ENCODE data around the gene ABTB2. TPM values are rescaled to one million over a fixed set of nuclear protein-coding genes. Genes with fewer than 3 reads are reported as not detected.
A peak's percentile ranks its signal among the peaks of the same experiment; 100 is the strongest.

The ABTB2 gene
- total RNA-seq, 1 experiment from 2014 or later, result 3.1 TPM

GRCh38 chr11:34239465-34240149 is 118.2 kb downstream of the ABTB2 start:
- H3K27me3 Mint-ChIP-seq (ENCODE audit: insufficient read depth, unreplicated experiment), result no peaks in the 10 kb centered on the region
- H3K27ac Mint-ChIP-seq (ENCODE audit: low read depth, unreplicated experiment), result no peak overlapping the region
- H3K4me1 Mint-ChIP-seq (ENCODE audit: insufficient read depth, unreplicated experiment), result peaks cover 21% of the 10 kb centered on the region
- peaks cover 6% of the 10 kb centered on the region for H3K36me3 Mint-ChIP-seq (ENCODE audit: insufficient read depth, unreplicated experiment)
- H3K4me3 Mint-ChIP-seq (ENCODE audit: unreplicated experiment), result no peak overlapping the region
- intact Hi-C loops (cut with micrococcal nuclease), result no loop called here
- ChIA-PET POLR2A (interaction anchor here (0.7 to 1.4 kb wide), 3 partner anchors 10 to 25 kb away, joined by 3 to 5 read pairs (median 4); no protein-coding TSS in a partner anchor), CTCF (interaction anchor here (1.1 kb wide), 1 partner anchor 9 kb away, joined by 4 read pairs; no protein-coding TSS in a partner anchor)
- no peak for DNase-seq (ENCODE audit: unreplicated experiment)
- peaks cover 8% of the 10 kb centered on the region for H3K9me3 Mint-ChIP-seq (ENCODE audit: unreplicated experiment)
- TF ChIP-seq, protein P1, sequence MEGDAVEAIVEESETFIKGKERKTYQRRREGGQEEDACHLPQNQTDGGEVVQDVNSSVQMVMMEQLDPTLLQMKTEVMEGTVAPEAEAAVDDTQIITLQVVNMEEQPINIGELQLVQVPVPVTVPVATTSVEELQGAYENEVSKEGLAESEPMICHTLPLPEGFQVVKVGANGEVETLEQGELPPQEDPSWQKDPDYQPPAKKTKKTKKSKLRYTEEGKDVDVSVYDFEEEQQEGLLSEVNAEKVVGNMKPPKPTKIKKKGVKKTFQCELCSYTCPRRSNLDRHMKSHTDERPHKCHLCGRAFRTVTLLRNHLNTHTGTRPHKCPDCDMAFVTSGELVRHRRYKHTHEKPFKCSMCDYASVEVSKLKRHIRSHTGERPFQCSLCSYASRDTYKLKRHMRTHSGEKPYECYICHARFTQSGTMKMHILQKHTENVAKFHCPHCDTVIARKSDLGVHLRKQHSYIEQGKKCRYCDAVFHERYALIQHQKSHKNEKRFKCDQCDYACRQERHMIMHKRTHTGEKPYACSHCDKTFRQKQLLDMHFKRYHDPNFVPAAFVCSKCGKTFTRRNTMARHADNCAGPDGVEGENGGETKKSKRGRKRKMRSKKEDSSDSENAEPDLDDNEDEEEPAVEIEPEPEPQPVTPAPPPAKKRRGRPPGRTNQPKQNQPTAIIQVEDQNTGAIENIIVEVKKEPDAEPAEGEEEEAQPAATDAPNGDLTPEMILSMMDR (IDR thresholded peaks at IDR 0.05; ENCODE audit: unreplicated experiment), result no peak
- no TSS peak for BruUV-seq (replicated peaks)

DNA sequence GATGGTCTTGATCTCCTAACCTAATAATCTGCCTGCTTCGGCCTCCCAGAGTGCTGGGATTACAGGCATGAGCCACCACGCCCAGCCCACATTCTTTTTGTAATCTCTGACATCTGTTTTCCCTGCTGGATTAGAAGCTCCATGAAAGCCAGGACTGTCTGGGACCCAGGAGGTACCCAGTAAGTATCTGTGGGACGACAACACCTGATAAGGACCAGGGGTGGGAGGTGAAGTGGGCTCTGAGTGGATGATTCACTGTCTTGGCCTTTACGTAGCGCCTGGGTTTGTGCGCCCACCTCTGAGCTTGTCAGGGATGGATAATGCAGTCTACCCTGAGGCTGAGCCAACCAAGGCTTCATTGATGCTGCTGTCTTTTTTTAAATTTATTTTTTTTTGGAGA is 118.8 kb downstream of the ABTB2 start:
- CTCF ChIA-PET, result interaction anchor here (0.9 to 1.3 kb wide), 3 partner anchors 8 to 35 kb away, joined by 3 to 4 read pairs (median 3); no protein-coding TSS in a partner anchor

GRCh38 chr11:34238533-34238932 is 119.3 kb downstream of the ABTB2 start:
- Mint-ChIP-seq H3K4me3 (ENCODE audit: unreplicated experiment) (no peak overlapping the region), H3K36me3 (ENCODE audit: insufficient read depth, unreplicated experiment) (peaks cover 6% of the 10 kb centered on the region), H3K27ac (ENCODE audit: low read depth, unreplicated experiment) (peak overlapping the region; percentile 63), H3K9me3 (ENCODE audit: unreplicated experiment) (peaks cover 8% of the 10 kb centered on the region), H3K4me1 (ENCODE audit: insufficient read depth, unreplicated experiment) (peaks cover 20% of the 10 kb centered on the region), H3K27me3 (ENCODE audit: insufficient read depth, unreplicated experiment) (no peaks in the 10 kb centered on the region)
- intact Hi-C loops (cut with micrococcal nuclease), result no loop called here
- POLR2A ChIA-PET, result interaction anchor here (0.8 to 1.5 kb wide), 8 partner anchors 12 to 120 kb away, joined by 3 to 5 read pairs (median 4); partner anchors contain the start of gene ABTB2
- BruUV-seq (replicated peaks), result no TSS peak
- CTCF ChIA-PET, result interaction anchor here (0.9 to 1.3 kb wide), 4 partner anchors 9 to 36 kb away, joined by 3 to 4 read pairs (median 3); no protein-coding TSS in a partner anchor
- TF ChIP-seq, protein P1 (IDR thresholded peaks at IDR 0.05; ENCODE audit: unreplicated experiment), result no peak
- peak; percentile 90 for DNase-seq (ENCODE audit: unreplicated experiment)

More for the DNA sequence above, 118.8 kb downstream of the ABTB2 start:
- POLR2A ChIA-PET, result interaction anchor here (0.7 to 1.5 kb wide), 8 partner anchors 11 to 119 kb away, joined by 3 to 5 read pairs (median 3); partner anchors contain the start of gene ABTB2
- no peak overlapping the region for H3K4me3 Mint-ChIP-seq (ENCODE audit: unreplicated experiment)
- TF ChIP-seq, protein P1 (IDR thresholded peaks at IDR 0.05; ENCODE audit: unreplicated experiment), result no peak
- intact Hi-C loops (cut with micrococcal nuclease), result no loop called here
- no peak for DNase-seq (ENCODE audit: unreplicated experiment)
- no TSS peak for BruUV-seq (replicated peaks)
- peaks cover 21% of the 10 kb centered on the region for H3K4me1 Mint-ChIP-seq (ENCODE audit: insufficient read depth, unreplicated experiment)
- H3K9me3 Mint-ChIP-seq (ENCODE audit: unreplicated experiment), result peaks cover 8% of the 10 kb centered on the region
- H3K27ac Mint-ChIP-seq (ENCODE audit: low read depth, unreplicated experiment), result no peak overlapping the region
- H3K27me3 Mint-ChIP-seq (ENCODE audit: insufficient read depth, unreplicated experiment), result no peaks in the 10 kb centered on the region
- H3K36me3 Mint-ChIP-seq (ENCODE audit: insufficient read depth, unreplicated experiment), result peaks cover 6% of the 10 kb centered on the region

DNA sequence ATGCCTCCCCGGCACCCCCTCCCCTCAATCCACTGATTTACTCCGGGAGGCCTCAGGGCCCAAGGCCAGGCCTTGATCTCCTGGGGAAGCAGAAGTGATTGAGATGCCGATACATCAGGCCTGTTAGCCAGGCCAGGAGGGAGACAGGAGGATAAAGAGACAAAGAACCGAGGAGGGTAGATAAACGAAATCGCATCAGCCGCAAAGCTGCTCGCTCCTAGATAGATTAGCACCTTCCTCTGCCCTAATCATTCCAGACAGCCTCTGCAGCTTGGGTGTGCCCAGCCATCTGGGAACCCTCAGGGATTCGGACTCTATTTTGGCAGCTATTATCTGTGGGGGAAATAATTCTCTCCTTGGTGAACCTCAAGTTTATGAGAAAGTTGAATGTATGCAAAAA is 121.2 kb downstream of the ABTB2 start:
- no peak for DNase-seq (ENCODE audit: unreplicated experiment)
- Mint-ChIP-seq H3K36me3 (ENCODE audit: insufficient read depth, unreplicated experiment) (peaks cover 6% of the 10 kb centered on the region), H3K9me3 (ENCODE audit: unreplicated experiment) (peaks cover 8% of the 10 kb centered on the region), H3K27me3 (ENCODE audit: insufficient read depth, unreplicated experiment) (no peaks in the 10 kb centered on the region), H3K27ac (ENCODE audit: low read depth, unreplicated experiment) (no peak overlapping the region), H3K4me1 (ENCODE audit: insufficient read depth, unreplicated experiment) (peaks cover 15% of the 10 kb centered on the region), H3K4me3 (ENCODE audit: unreplicated experiment) (no peak overlapping the region)
- TF ChIP-seq, protein P1 (IDR thresholded peaks at IDR 0.05; ENCODE audit: unreplicated experiment), result no peak
- POLR2A ChIA-PET, result no interaction called here
- intact Hi-C loops (cut with micrococcal nuclease), result no loop called here
- CTCF ChIA-PET, result interaction anchor here (0.6 to 1.0 kb wide), 3 partner anchors 13 to 257 kb away, joined by 3 to 6 read pairs (median 3); no protein-coding TSS in a partner anchor
- BruUV-seq (replicated peaks), result no TSS peak

Data from MCF 10A (cell line).